Fibroblast of lung (primary cell): ENCODE results near the gene RCOR1.

ENCODE experiments used
- CTCF ChIP-seq, 2 donors: IDR thresholded peaks in 1 of 2; conservative IDR thresholded peaks in 1 of 2; 1 replicate in 1 of 2; 2 replicates in 1 of 2; pipeline ENCODE4 v1.5.1; 2011 to 2012; ENCODE audit warnings: low read length in 2 of 2, control low read depth in 1 of 2, inconsistent platforms in 1 of 2, low read depth in 1 of 2, mild to moderate bottlenecking in 1 of 2
- EZH2 ChIP-seq: IDR thresholded peaks from 2 replicates; pipeline ENCODE4 v1.5.1; 2012; ENCODE audit warnings: low read length, control low read depth, mild to moderate bottlenecking; ENCODE audit errors: missing control alignments

DNA sequence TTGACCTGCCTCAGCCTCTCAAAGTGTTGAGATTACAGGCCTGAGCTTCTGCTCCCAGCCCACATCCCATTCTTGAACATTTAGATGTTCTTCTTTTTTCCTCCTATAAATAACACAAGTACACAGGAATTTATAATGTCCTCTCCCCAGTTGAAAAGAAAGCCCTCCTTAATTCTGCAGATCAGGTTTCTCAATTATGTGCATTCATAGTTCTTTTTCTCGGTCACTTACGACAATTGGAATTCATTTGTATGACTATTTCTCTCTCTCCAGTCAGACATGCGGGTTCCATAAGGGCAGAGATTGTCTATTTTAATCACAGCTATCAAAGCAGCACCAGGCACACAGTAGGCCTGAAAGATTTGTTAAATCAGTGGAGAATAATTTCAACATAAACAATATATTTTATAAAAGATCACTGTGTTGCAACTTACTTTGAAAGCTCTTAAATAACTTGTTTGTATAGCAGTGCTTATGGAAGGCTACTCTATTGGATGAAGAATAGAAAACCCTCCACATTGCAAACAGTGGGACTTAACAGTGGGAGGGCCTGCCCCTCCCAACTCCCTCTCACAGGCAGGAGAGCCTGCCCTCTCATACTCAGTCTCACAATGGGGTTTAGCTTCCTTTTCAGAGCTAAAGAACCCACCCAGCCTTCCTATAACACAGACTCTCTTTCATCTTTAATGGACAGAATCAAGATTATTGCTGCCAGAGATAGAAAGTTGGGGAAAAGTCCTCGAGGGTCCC is 100.7 kb downstream of the RCOR1 start:
- TF ChIP-seq CTCF (conservative IDR thresholded peaks at IDR 0.05 in 1 of 2, IDR thresholded peaks at IDR 0.05 in 1 of 2; ENCODE audit: low read depth in 1 of 2, low read length in 2 of 2) (no peak), EZH2 (no peak)
